Esophagus muscularis mucosa (tissue), 3 donors: ENCODE data around the gene PLD1.

Source experiments
- POLR2AphosphoS5 ChIP-seq, 2 donors: sonication (generic); formaldehyde crosslinking; IDR thresholded peaks; one replicate each; pipeline ENCODE4 v1.6.1; 2017; ENCODE audit warnings: antibody characterized with exemption in 2 of 2
- TF ChIP-seq, protein P1 (sequence below), 3 experiments: fragments of 200-600 bp in 2 of 3; fragments of 450-650 bp in 1 of 3; sonication (generic) in 2 of 3; IDR thresholded peaks; one replicate each; pipeline ENCODE4 v1.5.1; 2017 to 2019; ENCODE audit warnings: antibody characterized with exemption in 3 of 3, mild to moderate bottlenecking in 2 of 3, moderate library complexity in 1 of 3

DNA sequence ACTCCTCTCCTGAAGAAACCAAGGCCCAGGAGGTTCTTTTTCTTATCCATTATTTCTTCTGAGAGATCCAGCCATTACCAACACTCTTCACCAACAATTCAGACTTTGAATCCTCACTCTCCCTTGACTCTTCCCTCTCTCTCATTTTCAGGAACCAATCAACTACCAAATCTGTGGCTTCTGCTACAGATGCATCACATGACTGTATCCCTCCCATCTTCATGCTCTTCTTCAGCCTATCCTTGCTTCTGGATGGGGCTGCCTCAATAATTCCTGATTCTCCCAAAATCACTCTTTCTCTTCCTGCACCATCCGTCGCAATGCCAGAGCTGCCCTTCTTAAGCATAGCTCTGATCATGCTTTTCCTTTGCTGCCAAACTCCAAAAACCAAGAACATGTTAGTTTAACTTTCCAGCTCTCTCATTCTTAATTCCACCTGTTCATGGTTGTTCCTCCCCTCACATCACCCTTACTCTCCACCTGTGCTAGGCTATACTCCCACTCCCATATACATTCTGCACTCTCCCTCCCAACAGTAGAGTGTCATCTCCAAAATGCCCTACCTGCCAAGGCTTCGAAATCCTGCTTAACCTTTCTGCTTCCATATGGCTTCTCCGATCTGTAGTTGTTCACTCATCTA is 13.5 kb downstream of the PLD1 start:
- TF ChIP-seq, protein P1, sequence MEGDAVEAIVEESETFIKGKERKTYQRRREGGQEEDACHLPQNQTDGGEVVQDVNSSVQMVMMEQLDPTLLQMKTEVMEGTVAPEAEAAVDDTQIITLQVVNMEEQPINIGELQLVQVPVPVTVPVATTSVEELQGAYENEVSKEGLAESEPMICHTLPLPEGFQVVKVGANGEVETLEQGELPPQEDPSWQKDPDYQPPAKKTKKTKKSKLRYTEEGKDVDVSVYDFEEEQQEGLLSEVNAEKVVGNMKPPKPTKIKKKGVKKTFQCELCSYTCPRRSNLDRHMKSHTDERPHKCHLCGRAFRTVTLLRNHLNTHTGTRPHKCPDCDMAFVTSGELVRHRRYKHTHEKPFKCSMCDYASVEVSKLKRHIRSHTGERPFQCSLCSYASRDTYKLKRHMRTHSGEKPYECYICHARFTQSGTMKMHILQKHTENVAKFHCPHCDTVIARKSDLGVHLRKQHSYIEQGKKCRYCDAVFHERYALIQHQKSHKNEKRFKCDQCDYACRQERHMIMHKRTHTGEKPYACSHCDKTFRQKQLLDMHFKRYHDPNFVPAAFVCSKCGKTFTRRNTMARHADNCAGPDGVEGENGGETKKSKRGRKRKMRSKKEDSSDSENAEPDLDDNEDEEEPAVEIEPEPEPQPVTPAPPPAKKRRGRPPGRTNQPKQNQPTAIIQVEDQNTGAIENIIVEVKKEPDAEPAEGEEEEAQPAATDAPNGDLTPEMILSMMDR (IDR thresholded peaks at IDR 0.05), result no peak
- TF ChIP-seq POLR2AphosphoS5 (IDR thresholded peaks at IDR 0.05), result no peak
